HG02623 (cell line): Measurements from ENCODE around the gene TMEM247.

Source experiments
- ATAC-seq: cut with Tn5 transposase; IDR thresholded peaks from one replicate; pipeline ENCODE4 v1.9.1; 2021; ENCODE audit warnings: moderate library complexity; ENCODE audit not compliant: unreplicated experiment

TMEM247 gene

DNA sequence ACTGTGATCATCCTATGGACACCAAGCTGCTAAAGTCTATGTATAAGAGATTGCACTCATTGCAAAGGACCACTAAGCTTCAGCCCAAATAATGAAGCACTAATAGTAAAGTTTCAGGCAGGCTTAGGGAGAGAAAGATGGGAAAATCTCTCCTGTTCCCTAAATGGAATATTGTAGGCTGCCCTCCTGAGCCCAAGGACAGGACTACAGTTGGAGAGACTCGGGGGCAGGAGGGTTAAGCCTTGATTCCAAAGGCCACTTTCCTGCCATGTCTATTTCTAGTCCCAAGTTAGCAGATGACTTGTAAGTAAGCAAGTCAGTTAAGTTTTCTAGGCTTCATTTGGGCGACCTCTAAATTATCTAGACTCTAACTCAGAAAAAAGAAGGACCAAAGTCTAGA, 9.0 kb downstream of the TMEM247 start:
- ATAC-seq: no peak

DNA sequence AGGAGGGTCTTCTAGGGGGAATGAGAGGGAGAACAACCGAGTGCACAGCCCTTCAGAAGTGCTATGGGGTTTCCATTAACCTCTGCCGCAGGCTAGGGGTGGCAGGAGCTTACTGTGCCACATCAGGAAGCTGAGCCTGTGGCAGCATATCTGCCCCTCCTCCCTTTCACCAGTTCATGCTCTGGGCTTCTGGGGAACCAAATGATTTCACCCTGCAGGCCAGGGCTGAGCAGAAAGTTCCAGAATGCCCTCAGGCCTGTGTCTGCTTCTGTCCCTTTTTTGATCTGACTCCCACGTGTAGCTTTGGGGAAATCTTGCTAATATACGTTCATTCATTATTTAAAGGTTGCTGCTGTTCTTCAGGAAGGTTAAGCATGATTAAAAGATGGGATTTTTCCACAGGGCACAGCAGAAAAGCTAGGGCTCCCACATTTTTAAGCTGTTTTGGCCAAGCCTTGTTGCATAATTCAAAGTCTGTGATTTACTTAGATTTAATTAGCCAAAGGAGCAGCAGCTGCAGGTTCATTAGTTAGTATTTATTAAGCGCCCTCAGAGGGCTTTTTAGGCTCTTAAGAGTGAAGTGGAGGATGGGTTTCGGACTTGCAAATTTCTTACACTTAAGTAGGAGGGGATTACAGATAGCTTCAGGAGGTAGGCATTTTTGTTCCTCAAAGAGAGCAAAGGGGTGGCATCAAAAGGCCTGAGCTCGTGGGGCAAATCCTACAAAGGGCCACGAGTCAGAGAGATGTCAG, 10.2 kb downstream of the TMEM247 start:
- ATAC-seq: no peak

DNA sequence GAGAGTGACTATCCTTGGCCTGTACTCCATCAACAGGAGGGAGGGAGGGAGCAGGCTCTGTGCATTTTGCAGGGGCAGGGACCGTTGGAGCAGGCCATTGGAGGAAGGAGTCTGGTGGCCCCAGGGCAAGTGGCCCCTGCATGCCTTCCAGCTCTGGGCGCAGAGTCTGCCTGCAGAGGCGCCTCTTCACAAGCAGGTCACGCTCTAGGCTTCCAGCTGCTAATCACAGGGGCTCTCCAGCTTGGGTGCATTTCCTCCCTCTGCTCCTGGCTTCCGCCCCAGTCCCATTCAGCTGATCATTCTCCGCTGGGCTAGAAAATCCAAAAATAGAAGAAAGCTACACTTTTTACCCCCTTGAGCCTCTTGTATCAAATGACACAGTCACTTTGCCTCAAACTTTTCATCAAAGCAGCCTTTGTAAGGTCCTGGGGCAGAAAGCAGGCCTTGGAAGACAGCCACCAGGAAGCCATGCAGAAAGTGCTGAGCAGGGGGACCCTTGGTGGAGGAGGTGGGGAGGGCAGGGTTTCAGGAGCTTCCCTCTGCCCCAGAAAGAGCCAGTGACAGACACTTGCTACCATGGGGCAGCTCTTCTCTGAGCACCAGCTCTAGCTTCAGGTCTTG, 11.3 kb downstream of the TMEM247 start:
- peak; percentile 56 for ATAC-seq

DNA sequence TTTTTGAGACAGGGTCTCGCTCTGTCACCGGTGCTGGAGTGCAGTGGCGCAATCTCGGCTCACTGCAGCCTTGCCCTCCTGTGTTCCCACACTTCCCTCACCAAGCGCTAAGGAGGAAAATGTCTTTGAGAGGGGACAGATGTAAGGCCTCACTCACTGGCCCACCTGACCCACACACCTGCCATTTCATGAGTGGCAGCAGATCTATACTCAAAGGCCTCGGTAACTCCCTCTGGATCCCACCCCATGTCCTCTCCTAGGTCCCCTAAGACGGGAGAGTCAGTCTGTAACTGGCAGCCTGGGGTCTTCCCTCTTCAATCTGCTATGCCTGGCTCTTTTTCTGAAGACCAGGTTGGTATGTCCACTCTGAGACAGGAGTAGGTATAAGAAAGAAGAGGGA, 12.9 kb downstream of the TMEM247 start:
- ATAC-seq: no peak

DNA sequence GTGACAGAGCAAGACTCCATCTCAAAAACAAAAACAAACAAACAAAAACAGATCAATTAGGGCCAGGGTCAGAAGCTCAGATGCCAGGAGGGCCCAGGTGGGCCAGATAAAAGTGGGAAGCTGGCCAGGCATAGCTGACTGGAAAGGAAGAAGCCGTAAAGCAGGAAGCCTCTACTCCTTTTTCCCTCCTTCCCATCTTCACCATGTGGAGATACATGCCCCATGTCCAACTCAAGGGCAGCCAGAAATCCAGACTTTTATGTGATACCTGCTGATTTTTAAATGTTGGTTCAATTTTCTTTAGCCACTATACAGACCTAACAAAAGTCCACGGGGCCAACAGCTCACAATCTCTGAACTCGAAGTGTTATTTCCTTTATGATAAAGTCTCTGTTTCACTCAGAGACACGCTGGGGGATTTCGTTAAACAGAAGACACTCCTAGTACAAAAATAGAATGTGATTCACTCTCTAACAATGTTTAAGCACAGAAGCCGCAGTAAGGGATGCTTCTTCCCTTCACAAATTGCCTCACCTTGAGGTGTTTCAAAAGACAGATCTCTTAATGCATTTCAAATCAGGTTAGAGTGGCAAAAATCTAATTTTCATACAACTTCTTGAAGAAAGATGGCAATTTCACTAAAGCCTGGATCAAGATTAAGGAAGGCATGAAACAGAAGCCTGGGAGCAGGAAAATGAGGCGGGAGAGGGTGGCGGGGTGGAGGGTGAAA, 14.0 kb downstream of the TMEM247 start:
- ATAC-seq: peak; percentile 72

DNA sequence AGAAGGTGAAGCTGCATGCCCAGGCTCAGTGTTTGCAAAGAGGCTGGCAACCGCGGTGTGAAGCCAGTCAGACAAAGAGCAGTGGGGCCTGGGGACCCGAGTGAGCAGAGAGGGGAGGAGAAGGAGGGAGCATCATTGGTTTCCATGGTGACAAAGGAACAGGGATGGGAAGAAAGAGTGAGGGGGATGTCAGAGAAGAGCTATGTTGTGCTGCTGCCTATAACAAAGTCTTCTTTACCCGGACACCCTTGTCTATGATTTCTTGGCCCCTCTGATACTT, 14.5 kb downstream of the TMEM247 start:
- ATAC-seq: no peak

DNA sequence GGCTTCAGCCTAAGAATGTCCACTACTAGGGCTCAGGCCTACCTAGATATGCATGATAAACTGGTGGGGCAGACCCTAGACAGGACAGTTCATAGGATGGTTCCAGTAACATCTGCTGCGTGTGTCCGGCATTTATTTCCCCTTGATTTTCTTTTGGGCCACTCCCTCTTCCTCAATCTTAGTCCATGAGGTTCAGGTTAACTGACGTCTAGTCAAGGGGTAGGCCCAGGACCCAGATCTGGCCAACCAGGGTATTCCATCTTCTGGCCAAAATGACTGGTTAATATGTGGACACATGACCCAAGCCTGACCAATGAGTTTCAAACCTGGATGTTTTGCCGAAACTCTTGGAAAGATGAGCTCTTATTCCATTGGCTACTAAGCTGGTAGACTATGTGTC, 15.2 kb downstream of the TMEM247 start:
- no peak for ATAC-seq

DNA sequence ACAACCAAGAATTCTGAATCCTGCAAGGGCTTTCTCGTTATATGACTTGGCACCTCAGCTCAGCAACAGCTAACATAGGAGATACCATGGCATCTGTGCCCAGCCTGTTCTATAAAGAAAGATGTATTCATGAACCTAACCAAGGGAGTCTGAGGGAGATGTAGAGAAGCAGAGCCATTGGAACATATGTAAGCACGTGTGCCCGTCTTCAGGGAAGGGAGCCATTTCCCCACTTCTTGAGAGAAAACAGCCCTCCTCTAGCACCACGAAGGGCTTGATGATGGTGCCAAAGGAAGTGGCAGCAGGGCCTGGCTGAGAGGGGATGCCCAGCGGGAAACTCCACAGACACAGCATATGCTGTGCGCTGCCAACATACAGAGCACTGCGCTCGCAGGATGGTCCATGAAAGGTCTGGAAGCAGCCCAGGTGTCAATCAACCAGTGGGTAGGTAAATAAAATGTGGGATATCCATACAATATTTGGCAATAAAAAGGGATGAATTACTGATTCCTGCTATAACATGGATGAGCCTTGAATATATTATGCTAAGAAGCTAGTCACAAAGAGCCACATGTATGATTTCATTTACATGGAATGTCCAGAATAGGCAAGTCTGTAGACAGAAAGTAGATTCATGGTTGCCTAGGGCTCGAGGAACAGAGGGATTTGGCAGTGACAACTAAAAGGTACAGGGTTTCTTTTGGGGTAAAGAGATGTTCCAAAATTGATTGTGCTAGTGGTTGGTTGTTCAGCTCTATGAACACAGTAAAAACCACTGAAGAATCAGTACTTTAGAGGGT, 16.1 kb downstream of the TMEM247 start:
- ATAC-seq: no peak

DNA sequence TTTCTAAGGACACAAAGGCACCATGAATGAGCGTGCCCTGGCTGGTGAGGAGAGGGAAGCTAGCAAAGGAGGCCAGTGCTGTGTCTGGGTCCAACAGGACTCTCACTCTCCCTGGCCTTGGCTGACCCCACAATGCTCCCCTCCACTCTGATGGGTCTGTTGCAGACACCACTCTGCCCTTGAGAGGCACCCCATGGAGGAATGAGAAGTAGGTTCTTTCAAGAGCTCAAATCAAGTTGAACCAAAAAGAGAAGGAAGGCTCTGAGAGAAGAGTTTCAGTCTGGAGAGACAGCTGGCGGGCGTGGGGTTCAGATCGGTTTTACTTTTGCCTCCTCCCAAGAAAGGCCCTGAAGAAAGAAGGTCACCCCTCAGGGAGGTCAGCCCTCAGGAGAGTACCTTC, 18.4 kb downstream of the TMEM247 start:
- no peak for ATAC-seq

DNA sequence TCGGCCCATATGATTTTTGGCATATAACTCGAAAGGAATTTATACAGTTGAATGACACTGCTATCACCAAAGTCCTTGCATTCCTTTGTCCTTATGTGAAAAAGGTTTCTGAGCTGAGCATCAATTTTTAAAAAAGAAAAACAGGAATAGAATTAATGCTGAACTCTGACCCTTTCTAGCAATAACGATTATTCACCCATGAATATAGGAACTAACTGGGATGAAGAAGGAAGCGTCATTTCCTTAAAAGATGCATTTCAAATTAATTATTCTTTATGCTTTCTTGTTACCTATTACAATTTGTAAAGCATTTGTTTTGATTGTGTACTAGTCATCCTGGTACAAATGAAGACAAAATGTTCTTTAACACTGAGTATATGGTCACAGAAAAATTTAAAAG, 19.3 kb downstream of the TMEM247 start:
- no peak for ATAC-seq

DNA sequence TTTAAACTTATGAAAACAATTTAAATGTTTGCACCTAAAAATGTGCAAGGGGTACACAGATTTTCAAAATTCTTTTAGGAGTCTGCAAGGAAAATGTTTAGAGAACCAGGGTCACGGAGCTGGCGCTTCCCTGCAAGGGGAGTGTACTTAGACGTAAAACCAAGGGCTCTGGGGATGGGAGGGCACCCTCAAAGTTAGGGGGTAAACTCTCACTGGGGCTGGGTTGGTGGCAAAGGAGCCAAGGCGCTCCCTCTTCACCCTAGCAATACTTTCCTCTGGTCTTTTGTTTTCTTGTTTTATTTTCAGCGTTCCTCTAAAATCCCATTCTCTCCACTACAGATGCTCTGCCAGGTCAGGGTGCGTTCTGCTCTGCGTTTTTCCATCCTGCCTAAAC, 20.0 kb downstream of the TMEM247 start:
- no peak for ATAC-seq

DNA sequence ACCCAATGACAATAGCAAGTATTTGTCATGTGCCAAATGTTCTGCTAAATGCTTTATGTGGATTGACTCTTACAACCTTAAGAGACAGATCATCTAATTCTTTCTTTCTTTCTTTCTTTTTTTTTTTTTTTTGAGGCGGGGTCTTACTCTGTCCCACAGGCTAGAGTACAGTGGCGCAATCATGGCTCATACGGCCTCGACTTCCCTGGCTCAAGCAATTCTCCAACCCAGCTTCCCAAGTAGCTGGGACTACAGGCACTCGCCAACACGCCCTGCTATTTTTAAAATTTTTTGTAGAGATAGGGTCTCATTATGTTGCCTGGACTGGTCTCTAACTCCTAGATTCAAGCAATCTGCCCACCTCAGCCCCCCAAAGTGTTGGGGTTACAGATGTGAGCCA, 21.4 kb downstream of the TMEM247 start:
- ATAC-seq: no peak

DNA sequence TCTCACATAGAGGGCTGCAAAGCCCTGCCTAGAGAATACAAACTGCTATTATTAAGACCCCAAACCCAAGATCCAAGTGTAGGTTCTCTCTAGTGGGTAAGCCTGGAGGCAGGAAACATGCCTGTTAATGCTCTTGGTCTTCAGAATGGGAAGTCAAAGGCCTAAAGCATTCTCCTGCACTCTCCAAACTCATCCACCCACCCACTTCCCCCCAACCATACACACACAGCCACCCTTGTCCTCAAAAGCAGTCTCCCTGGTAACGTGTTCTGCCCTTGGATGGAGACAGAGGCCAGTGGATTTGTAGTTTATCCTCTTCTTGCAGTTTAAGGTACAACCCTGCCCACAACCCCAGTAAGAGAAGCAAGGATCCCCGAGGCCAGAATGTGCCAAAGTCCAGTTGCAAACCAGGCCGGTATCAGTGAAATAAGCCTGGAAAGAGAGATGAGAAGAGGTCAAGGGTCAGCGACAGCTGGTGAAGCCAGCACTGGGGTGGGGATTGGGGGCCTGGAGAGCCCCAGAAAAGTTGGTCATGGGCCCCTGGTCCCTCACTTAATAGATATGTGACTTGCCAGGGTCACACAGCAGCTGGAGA, 23.0 kb downstream of the TMEM247 start:
- no peak for ATAC-seq

DNA sequence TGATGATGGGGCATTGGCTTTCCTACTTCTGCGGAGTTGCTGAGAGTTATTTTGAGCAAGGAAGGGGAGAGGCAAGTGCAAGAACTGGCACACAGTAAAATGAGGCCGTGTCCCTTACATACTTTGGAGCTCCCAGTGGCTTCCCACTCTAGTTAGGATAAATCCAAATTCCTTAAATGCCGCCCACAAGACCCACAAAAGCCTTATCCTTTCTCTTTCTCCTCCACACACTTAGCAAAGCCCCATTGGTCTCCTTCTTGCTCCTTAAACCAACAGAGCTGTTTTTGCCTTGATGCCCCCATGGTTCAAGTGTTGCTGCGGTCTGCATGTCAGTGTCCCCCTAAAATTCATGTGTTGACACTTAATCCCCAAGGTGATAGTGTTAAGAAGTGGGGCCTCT, 24.3 kb downstream of the TMEM247 start:
- ATAC-seq: no peak

DNA sequence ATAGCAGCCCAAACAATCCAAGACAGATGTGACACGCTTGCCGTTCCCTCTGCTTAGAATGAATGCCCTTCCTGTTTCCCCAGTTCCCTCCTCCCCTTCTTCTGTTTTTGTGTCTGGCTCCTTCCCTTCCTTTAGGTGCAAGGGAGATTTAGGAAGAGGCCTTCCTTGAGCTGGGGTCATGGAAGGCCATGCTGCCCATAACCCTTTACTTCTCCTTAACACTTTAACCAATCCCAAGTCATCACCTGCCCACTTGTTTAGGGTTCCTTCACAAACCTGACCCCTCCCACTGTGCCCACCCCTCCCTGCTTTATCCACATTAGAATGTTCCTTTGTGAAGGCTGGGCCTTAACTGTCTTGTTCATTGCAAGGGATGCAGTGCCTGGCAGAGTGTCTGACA, 24.9 kb downstream of the TMEM247 start:
- ATAC-seq: no peak

DNA sequence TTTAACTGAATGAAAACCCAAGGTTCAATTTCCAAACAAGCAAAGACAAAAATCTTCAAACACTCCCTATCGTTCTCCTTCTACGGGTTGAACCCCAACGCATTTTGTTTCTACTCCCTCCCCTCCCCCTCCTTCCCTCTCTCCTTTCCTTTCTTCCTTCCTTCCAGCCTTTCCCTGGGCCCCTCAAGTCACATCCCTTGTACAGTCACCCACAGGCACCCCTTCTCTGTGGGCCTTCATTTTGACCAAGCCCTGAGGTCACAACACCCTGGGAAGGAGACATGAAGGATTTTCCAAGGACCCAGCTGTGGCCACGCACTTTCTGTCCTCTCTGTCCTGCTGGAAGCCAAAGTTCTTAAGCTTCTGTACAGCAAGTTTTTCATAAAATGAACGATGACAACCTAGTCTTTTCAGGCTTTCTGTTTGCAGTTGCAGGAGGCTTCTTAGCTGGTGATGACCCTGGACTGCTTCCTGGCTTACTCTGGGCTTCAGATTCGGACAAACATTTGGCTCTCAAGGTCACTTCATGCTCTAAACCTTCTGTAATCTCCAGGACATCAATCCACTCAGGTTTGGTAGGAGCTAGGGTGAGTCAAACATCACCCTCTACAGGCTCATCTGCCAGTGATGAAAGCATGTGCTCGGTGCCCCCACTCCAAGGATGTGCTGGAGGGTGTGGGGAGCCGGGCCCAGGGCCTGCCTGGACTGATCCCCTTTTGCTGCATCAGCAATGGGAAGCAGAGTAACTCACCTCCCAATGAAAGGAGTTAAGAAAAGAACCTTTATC, 25.5 kb downstream of the TMEM247 start:
- ATAC-seq: no peak

DNA sequence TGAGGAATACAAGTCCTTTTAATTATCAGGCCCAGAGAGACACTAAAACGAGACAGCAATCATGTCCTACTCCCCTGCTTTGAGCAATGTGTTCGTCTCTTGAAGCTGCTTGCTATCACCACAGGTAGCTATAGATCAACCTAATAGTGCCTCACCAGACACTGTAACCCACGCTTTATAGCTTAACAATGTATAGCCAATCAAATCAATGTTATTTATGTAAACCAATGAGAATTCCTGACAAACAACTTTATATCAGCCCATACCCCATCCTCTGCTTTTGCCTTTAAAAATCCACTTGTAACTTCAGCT, 26.1 kb downstream of the TMEM247 start:
- no peak for ATAC-seq

DNA sequence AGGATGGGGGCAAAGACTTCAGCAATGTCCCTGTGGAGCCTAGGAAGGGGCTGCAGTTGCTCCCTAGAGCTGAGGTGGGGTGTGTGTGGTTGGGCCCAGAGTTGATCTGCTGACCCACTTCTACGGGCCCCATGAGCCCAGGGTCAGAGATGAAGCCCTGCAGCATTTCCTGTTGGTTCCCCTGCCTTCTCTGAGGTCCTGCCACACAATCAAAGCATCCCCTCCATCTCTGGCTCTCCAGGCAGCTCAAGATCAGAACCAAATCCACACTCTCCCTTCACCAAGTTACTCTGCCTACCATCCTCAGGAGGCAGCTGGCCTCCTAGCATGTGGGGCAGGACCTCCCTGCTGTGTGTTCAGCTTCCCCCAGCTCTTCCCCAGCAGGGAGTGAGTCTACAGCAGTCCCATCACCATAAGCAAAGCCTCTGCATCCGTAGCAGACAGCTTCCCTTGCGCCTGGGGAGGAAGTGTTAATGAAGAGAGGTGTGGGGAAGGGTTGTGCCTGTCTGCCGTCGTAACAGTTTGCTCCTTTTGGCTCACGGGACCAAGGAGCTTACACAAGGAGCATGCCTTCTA, 26.9 kb downstream of the TMEM247 start:
- ATAC-seq: no peak

DNA sequence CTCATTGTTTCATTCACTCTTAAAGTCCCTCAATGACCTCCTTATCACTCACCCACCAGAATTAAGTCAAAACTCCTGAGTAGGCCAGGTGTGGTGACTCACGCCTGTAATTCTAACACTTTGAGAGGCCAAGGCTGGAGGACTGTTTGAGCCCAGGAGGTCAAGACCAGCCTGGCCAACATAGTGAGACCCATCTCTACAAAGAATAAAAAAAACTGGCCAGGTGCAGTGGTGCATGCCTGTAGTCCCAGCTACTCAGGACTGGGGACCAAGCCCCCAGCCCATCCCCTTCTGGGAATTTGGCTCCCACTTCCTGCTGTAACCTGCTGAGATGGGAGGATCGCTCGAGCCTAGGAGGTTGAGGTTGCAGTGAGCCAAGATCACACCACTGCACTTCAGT, 28.9 kb downstream of the TMEM247 start:
- ATAC-seq: no peak

DNA sequence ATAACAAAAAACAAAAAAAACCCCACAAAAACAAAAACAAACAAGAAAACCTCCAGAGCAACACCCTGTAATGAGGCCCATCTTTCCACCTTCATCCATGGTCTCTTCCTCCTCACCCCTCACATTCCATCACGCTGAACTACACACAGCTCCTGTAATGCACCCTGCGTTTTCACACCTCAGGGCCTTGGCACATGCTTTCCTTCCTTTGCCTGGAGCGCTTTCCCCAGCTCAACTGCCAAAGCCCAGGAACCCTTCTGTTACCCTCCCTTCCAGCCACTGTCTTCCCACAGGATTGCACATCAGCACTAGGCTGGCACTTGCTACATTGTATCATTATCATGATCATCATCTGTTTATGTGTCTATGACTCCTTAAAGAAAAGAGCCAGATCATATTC, 29.4 kb downstream of the TMEM247 start:
- no peak for ATAC-seq
